Measurements from ENCODE around the gene COL18A1.
"Not testable (repeated sequence)": the region's sequence is repeated elsewhere in the genome, so short reads cannot be mapped to it uniquely, and the experiment has no call there.

COL18A1 gene

DNA sequence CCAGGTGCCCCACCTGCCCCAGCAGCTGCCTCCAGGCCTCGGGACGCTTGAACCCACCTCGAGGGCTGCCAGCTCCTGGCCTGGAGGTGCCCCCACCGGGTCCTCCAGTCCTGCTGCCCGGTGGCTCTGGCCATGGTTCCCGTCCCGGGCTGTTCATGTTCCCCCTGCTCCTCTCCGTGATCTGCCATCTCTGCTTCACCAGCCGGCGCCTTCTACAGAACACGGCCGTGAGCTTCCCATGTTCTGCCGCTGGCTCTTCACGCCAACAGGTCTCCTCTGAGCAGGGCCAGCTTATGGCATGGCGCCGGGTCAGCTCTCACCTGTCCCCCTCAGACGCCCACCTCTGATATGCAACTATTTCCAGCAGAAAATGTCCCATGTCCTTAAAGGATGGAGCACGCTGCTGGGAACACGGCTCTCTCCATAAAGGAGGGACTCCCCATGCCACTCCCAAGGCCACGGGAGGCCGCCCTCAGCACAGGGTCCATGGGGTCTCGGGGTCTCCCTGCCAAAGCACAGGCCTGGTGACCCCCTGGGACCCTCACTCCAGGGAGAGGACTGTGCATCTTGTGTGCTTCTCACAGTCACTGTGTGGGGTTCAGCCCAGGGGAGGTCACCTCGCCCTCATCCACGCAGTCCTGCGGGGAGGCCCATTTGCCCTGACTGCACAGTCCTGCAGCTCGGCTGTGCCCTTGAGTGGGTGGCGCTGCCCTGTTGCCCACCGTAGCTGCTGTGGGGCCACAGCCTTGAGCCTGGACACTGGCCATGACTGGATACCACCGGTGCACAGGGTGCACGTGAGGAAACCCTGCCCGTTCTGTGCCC, 36.7 kb downstream of the COL18A1 start:
- H3K27ac ChIP-seq, result no peak overlapping the region
- no peak for TF ChIP-seq CTCF (conservative IDR thresholded peaks at IDR 0.05; ENCODE audit: low read depth)
- ChIA-PET CTCF (interaction anchor here (1.9 to 2.3 kb wide), 2 partner anchors 149 to 301 kb away, joined by 9 read pairs; no protein-coding TSS in a partner anchor), POLR2A (ENCODE audit: low non-redundant PET) (interaction anchor here (1.3 kb wide), 1 partner anchor 19 kb away, joined by 3 read pairs; no protein-coding TSS in a partner anchor)
- DNase-seq (ENCODE audit: low spot score), result no peak

DNA sequence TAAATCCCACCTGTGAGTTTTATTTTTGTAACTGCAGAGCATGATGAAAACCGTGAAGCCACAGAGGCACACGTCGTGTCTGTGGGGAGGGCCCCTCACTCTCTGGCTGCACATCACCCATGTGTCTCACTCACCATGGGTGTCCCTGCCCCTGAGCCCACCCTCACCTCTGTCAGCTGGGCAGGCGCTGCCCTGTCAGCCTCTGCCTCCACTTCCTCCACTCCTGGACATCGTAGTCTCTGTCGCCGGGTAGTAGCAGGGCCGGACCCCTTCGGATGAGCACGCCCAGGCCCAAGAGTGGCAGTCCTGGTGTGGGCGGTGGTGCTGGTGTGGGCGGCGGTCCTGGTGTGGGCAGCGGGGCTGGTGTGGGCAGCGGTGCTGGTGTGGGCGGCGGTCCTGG, 37.3 kb downstream of the COL18A1 start:
- no peak for DNase-seq (ENCODE audit: low spot score)
- no peak overlapping the region for H3K27ac ChIP-seq
- ChIA-PET POLR2A (ENCODE audit: low non-redundant PET) (no interaction called here), CTCF (no interaction called here)
- no peak for TF ChIP-seq CTCF (conservative IDR thresholded peaks at IDR 0.05; ENCODE audit: low read depth)

GRCh38 chr21:45442686-45443594, 38.0 kb downstream of the COL18A1 start:
- H3K27ac ChIP-seq; DNase-seq (ENCODE audit: low spot score); POLR2A ChIA-PET (ENCODE audit: low non-redundant PET): not testable (repeated sequence)
- CTCF ChIA-PET, result interaction anchor here (0.5 kb wide), 1 partner anchor 746 kb away, joined by 5 read pairs; the partner anchor contains the start of gene KRTAP10-12

DNA sequence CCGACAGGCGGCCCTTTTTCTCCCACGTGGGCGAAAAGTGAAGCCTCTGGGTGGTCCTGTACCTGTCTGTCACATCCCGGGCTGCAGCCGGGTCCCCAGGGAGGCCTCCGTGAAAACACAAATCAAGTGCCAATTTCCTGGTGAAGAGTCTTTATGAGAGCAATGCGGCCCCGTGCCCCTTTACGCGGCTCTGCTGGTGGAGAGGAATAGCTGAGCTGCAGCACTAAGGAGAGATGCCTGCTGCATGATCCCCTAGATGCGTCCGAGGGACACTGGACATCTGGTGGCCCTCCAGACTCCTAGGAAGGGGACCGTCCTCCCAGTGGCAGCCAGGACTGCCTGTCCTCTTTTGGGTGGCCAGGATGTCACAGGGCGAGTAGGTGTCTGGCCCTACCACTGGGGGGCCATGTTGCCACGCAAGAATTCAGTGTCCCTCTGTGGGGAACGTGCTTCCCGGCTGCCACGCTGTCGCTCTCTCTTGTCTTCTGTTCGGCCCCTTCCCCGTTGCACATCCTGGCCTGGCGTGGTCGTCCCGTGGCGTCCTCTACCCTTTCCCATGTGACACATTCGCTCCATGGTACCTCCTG, 38.7 kb downstream of the COL18A1 start:
- ChIA-PET CTCF (interaction anchor here (0.5 kb wide), 1 partner anchor 747 kb away, joined by 5 read pairs; the partner anchor contains the start of gene KRTAP10-12), POLR2A (ENCODE audit: low non-redundant PET) (no interaction called here)
- TF ChIP-seq CTCF (conservative IDR thresholded peaks at IDR 0.05; ENCODE audit: low read depth), result no peak
- no peak overlapping the region for H3K27ac ChIP-seq
- DNase-seq (ENCODE audit: low spot score), result no peak

- DNase-seq (ENCODE audit: low spot score), result no peak
- H3K27ac ChIP-seq, result no peak overlapping the region
- TF ChIP-seq CTCF (conservative IDR thresholded peaks at IDR 0.05; ENCODE audit: low read depth), result no peak
- CTCF ChIA-PET, result no interaction called here
- POLR2A ChIA-PET (ENCODE audit: low non-redundant PET), result no interaction called here
Measured at GRCh38 chr21:45444385-45444784, 39.4 kb downstream of the COL18A1 start.

DNA sequence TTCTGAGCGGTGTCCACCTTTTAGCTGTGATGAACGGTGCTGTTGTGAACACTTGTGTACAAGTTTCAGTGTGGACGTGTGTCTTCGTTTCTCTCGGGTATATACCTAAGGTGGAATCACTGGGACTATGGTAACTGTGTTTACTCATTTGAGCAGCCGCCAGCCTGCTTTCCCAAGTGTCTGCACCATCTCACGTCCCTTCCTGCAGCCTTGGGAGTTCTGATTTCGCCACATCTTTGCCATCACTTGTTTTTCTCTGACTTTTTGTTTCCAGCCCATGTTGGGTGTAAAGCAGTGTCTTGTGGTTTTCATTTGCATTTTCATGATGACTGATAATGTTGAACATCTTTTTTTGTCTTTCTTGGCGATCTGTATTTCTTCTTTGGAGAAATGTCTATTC, 40.4 kb downstream of the COL18A1 start:
- no peak for DNase-seq (ENCODE audit: low spot score)
- no peak for TF ChIP-seq CTCF (conservative IDR thresholded peaks at IDR 0.05; ENCODE audit: low read depth)
- POLR2A ChIA-PET (ENCODE audit: low non-redundant PET), result no interaction called here
- H3K27ac ChIP-seq, result no peak overlapping the region
- CTCF ChIA-PET, result no interaction called here

All from RWPE1 (cell line).